Endothelial cell of hepatic sinusoid (primary cell): ENCODE results near the gene YY1.

ENCODE experiments used
- in situ Hi-C: cut with HindIII; loops from 2 replicates; pipeline ENCODE4 v1.10.0; 2017; ENCODE audit warnings: low sequenced_read_pairs

The YY1 gene

GRCh38 chr14:100241279-100241678 is 2.3 kb downstream of the YY1 start:
- in situ Hi-C loops = no loop called here

DNA sequence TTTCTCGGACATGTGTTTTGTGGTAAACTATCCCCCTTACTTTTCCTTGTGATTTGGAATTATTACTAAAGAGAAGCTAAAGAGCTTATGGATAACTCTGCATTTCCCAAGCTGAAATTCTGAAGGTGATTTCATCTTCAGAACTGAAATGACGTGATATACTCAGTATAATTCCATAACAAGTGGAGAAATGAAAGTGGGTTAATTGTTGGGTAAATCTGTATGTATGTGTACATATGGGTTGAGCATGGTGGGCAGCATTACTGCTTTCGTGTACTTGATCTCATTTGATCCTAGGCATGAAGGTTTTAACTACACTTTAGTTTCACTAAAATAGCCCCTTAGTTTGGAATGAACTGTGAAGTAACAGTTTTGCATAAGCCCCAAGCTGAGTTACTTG is 4.1 kb downstream of the YY1 start:
- in situ Hi-C loops = no loop called here

DNA sequence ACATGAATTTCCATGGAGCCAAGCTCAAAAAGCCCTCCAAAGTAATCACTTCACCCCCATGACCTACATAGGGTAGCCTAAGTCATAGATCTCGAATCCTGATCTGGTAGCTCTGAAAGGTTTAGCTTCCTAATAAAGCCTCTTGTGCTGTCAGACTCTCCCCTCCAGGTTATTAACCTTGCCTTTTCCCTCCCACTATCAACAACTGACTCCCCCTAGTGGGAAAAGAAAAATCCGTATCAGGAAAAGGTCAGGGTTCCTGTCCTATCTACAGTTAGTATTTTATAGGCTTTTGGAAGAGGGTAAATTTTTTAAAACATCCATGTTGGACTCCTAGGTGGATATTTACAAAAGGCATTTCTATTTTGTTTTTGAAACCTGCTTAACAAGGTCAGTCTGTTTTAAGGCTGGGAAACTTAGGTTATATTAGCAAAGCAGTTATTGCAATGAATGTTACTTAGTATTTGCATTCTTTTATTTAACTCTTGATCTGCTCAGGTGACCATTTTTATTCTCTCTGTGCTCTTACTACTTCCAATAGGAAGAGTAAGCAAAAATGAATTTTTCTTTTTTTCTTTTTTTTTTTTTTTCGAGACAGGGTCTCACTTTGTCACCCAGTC is 8.0 kb downstream of the YY1 start:
- in situ Hi-C loops = no loop called here

GRCh38 chr14:100250732-100251465 is 12.0 kb downstream of the YY1 start:
- in situ Hi-C loops = no loop called here

DNA sequence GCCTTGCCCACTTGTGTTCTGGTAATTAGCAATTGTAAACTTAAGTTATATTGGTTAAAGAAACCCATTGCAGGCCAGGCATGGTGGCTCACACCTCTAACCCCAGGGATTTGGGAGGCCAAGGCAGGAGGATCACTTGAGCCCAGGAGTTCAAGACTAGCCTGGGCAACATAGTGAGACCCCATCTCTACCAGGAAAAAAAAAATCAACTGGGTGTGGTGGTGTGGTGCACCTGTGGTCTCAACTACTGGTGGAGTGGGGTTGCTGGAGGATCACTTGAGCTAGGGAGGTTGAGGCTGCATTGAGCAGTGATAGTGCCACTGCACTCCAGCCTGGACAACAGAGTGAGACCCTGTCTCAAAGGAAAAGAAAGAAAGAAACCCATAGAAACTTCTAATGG is 13.7 kb downstream of the YY1 start:
- in situ Hi-C loops = no loop called here

- in situ Hi-C loops = no loop called here
Measured at GRCh38 chr14:100256339-100256895, 17.5 kb downstream of the YY1 start.

DNA sequence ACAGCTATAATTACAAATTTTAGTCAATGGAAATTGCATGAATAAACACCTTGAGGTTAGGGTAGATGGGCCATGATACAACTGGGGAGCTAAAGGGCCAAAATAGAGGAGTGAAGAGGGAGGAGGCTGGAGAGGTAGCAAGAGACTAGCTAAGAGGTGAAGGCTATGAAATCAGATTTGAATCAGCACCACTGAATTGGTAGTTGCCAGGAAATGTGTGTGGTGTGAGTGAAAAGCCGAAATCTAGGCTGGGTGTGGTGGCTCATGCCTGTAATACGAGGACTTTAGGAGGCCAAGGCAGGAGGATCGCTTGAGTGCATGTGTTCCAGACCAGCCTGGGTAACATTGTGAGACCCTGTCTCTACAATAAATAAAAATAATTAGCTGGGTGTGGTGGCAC is 22.7 kb downstream of the YY1 start:
- in situ Hi-C loops = no loop called here

DNA sequence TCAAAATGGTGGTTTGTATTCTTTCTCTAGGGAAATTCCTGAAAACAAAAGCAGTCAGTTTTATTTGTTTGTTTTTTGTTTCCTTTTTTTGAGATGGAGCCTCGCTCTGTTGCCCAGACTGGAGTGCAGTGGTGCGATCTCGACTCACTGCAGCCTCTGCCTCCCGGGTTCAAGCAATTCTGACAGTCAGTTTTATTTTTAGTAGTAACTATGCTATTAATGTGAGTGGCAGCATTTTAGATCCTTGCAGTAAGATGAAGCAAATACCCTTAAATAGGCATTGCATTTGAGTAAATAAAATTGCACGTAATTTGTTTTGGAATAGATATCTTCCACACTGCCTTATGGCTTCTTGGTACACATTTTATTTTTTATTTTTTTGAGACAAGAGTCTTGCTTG is 23.6 kb downstream of the YY1 start:
- in situ Hi-C loops = no loop called here

GRCh38 chr14:100263141-100263540 is 24.2 kb downstream of the YY1 start:
- in situ Hi-C loops = no loop called here

GRCh38 chr14:100267990-100268389 is 29.0 kb downstream of the YY1 start:
- in situ Hi-C loops = no loop called here

GRCh38 chr14:100268591-100269207 is 29.8 kb downstream of the YY1 start:
- in situ Hi-C loops = no loop called here

DNA sequence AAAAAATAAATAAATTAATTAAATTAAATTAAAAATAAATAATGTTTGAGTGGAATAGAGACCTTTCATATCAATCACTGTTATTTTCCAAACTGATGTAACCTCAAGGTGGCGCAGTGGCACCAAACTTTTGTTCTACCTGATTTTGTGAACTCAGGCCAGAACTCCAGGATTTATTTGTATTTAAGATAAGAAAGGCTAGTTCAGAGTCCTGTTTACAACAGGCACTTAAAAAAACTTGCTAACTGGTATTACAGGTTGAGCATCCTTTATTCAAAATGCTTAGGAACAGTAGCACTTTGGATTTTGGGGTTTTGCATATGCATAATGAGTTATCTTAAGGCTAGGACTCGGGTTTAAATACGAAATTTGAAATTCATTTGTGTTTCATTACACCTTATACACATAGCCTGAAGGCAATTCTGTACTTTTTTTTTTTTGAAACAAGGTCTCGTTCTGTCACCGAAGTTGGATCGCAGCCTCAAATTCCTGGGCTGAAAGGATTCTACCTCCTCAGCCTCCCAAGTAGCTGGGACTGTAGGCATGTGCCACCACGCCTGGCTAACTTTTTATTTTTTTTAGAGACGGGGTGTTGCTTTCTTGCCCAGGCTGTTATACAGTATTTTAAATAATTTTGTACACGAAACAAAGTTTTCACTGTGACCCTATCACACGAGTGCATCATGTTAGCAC is 32.4 kb downstream of the YY1 start:
- in situ Hi-C loops = no loop called here

- in situ Hi-C loops = no loop called here
Measured at GRCh38 chr14:100274250-100274649, 35.3 kb downstream of the YY1 start.

DNA sequence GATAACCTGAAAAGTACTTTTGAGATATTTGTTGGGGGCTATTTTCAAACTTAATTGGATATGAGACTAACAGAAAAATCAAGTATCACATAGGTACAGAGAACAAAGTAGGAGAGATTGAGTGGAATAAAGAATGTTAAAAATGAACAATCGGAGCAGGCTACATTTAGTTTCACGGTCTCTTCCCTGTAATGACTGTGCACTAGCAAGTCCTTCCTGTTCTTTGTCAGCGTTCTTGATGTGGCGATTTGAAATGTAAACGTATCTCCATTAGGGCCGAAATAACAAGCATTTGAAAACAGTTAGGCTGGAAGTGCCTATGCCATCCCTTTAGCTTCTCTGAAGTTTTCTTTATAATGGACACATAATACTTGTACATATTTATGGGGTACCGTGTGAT is 36.3 kb downstream of the YY1 start:
- in situ Hi-C loops = no loop called here

DNA sequence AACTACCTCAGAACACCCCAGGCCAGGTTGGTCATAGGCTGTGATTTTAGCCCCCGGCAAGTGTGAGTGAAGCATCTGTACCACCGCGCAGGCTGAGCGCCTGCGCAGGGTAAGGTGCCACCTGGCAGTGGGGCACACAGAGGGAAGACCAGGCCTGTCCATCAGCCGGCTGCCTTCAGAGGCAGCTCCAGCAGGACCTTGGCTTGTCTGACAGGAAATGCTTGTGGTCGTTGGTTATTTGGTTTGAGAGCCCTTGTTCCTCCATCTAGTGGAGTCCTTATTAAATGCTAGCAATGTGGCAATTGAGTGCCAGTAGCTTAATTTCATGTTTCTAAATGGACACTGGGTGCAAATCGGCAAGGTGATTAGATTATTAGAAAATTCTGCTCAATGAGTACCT is 39.8 kb downstream of the YY1 start:
- in situ Hi-C loops = no loop called here

DNA sequence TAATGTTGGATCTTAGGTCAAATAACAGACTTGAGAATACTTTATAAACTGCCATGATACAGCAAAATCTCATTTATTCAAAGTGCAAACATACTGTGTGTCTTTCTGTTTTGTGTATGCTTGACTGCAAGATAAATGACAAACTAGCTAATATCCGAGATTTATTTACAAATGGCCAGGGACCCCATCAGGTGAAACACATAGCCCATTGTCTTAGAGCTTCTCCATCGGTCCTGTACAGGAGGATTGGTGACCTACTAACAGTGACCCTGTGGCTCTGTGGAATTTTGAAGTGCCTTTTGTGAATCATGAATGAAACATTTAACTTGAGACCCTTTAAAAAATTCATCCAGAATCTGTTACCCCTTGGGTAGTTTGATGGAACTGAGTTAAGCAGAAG is 40.2 kb downstream of the YY1 start:
- in situ Hi-C loops = no loop called here

DNA sequence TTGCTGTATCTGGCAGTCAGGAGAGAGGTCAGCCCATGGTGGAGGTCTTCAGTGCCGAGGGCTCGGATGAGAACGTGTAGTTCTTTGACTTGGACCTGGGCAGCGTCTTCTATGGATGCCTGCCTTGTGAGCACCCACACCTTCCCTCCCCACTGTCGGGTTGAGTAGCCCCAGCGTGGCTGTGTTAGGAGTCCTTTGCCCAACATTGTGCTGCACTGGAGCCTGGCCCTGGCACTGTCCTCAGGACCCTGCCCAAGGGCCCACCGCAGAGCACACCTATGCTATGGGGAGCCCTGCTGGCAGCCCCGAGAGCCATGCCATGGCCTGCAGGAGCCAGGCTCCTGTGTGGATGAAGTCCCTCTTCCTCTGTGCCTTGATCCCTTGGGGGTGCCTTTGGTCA is 40.6 kb downstream of the YY1 start:
- in situ Hi-C loops = no loop called here

- in situ Hi-C loops = loop anchor here (10.0 kb wide), 1 partner anchor 53 kb away; no protein-coding TSS in a partner anchor
Measured at GRCh38 chr14:100281286-100282082, 42.5 kb downstream of the YY1 start.

DNA sequence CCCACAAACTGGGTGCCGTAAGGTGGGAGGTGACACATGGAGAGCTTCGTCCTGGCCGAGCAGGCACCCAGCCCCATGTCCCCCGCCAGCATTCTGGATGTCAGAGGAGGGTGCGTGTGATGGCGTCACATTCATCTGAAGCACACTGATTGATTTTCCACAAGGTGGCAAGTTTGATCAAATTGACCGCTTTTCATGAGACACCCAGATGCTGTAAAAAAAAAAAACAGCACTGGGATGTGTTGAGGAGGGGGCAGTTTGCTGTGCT is 43.1 kb downstream of the YY1 start:
- in situ Hi-C loops = loop anchor here (10.0 kb wide), 1 partner anchor 53 kb away; no protein-coding TSS in a partner anchor

DNA sequence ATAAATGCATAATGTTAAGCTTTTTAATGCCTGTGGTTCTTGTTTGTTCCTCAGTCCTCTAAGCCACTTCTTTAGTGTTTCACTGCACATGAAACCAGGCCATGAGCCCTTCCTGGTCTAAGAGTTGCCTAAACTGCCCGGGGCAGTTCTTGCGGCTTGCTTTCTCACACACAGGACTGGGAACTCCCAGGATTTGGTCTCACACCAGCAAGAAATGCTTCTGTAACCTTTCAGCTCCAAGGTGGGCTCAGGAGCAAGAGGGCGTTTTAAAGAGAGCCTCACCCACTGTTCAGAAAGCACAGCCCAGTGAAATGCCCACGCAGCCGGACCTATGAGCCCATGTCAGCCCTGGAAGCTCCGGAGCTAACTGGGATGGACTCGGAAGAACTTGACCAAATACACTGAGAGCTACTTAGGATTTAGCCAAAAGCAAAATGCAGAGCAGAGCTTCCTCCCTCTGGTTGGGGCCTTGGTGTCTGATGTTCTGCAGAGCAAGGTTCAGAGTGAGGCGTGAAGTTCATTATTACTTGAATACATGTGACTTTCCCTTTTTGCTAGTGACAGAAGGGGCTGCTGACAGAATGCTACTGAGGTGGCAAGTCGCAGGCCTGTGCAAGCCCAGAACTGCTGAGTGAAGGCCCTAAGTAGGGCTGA is 43.9 kb downstream of the YY1 start:
- in situ Hi-C loops = loop anchor here (10.0 kb wide), 1 partner anchor 52 kb away; no protein-coding TSS in a partner anchor
